ENCODE measurements around the gene NELL1.

- TF ChIP-seq, protein P1, sequence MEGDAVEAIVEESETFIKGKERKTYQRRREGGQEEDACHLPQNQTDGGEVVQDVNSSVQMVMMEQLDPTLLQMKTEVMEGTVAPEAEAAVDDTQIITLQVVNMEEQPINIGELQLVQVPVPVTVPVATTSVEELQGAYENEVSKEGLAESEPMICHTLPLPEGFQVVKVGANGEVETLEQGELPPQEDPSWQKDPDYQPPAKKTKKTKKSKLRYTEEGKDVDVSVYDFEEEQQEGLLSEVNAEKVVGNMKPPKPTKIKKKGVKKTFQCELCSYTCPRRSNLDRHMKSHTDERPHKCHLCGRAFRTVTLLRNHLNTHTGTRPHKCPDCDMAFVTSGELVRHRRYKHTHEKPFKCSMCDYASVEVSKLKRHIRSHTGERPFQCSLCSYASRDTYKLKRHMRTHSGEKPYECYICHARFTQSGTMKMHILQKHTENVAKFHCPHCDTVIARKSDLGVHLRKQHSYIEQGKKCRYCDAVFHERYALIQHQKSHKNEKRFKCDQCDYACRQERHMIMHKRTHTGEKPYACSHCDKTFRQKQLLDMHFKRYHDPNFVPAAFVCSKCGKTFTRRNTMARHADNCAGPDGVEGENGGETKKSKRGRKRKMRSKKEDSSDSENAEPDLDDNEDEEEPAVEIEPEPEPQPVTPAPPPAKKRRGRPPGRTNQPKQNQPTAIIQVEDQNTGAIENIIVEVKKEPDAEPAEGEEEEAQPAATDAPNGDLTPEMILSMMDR (IDR thresholded peaks at IDR 0.05; ENCODE audit: insufficient read depth, low read depth, low read length) = no peak
- no peak for TF ChIP-seq EZH2 (IDR thresholded peaks at IDR 0.05; ENCODE audit: insufficient read depth, low read length)
Observed at GRCh38 chr11:20991471-20991870, 322.1 kb downstream of the NELL1 start.

Measured in astrocyte (in vitro differentiated cells and primary cell).